ENCODE measurements around the gene ZNF516.

ZNF516 gene

GRCh38 chr18:76398295-76398694, 96.7 kb downstream of the ZNF516 start:
- DNase-seq = no peak

DNA sequence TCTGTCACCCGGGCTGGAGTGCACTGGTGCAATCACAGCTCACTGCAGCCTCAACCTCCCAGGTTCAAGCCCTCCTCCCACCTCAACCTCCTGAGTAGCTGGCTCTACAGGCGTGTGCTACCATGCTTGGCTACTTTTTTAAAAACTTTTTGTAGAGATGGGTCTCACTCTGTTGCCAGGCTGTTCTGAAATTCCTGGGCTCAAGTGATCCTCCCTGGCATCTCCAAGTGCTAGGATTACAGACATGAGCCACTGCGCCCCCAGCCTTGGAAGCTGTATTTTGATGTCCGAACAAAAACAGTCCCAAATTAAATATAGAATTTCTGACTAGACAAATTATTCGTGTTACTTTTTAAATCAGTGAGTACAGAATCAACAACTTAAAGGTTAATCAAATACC, 97.4 kb downstream of the ZNF516 start:
- no peak for DNase-seq

DNA sequence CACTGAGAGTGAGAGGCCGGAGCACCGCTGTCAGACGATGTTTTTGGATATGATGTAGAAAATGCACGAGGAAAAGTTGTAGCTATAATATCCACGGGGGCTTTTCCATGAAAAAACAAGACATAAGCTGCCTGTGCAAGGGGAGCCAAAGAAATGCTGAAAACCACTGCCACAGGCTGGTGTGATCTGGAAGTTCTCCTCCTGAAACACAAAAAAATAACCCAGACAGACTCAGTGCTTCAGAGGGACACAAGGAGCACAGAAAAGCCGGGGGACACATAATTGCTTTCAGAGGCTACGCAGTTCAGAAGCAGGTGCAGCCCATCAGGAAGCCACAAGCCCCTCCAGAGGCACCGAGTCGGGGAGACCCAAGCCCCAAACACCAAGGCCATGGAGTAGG, 98.2 kb downstream of the ZNF516 start:
- DNase-seq = no peak

DNA sequence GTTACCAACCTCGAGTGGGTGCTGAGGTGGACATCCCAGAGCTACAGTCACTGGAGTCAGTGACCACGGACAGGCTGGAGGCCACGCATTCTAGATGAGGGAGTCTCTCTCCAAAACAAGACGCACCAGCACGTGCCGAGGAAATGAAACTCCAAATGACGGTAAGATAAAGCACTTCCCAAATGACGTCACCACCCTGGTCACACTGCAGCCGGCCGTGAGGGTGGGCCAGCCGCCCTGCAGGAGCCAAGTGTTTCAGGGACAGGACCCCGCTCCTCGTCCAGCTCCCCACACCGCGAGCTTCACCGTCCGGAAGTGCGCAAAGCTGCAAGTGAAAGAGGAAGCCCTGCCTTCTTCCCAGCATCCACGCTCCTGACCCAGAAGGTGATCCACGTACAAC, 99.4 kb downstream of the ZNF516 start:
- no peak for DNase-seq

- DNase-seq = no peak
Measured at GRCh38 chr18:76394780-76395476, 100.1 kb downstream of the ZNF516 start.

DNA sequence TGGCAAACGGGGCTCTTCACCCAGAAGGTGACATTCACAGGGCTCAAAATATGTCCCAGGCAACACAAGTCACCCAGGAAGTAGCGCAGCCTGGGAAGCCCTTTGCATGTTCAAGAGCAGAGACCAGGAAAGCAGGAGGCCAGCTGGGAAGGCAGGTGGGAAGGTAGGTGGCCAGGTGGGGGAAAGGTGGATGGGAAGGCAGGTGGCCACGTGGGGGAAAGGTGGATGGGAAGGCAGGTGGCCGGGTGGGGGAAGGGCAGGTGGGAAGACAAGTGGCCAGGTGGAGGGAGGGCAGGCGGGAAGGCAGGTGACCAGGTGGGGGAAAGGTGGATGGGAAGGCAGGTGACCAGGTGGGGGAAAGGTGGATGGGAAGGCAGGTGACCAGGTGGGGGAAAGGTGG, 102.7 kb downstream of the ZNF516 start:
- no peak for DNase-seq

- DNase-seq = no peak
Measured at GRCh38 chr18:76391746-76392145, 103.3 kb downstream of the ZNF516 start.

DNA sequence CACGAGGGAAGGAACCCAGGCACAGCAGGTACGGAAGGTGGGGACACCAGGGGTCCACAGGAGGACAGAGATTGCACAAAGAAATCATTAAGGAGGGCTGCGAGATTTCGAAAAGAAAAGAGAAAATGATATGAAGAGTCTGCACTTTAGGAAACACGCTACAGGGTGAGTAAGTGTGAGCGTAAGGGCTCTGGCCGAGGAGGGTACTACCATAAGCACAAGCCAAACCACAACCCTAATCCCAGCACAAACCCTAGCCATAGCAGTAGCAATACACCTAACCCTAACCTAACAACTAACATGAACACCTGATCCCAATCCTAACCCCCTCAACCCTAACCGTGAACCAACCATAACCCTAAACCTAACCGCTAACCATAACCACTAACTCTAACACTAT, 104.0 kb downstream of the ZNF516 start:
- no peak for DNase-seq

DNA sequence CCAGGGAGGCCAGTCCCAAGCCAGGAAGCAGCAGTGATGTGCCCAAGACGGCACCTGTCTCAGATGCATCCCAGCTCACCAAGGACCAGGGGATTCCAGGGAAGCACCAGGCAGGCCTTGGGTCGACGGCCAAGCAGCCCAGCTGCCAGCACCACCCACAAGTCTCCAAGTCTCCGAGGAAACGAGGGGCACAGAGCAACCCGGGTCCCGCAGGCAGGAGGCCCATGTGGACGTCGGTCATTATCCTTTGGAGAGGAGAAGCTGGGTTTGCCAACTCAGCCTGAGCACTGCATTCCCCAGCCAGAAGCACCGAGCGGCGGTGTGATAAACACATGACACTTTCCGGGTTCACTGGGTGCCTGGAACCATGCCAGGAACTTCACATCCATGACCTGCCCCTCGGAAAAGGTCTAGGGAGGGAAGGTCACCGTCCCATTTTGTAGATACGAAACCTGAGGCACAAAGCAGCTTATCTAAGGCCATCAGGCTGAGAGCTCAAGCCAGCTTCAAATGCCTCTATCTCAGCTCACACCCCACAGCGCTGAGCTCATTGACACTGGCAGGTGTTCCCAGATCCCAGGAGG, 104.5 kb downstream of the ZNF516 start:
- no peak for DNase-seq

DNA sequence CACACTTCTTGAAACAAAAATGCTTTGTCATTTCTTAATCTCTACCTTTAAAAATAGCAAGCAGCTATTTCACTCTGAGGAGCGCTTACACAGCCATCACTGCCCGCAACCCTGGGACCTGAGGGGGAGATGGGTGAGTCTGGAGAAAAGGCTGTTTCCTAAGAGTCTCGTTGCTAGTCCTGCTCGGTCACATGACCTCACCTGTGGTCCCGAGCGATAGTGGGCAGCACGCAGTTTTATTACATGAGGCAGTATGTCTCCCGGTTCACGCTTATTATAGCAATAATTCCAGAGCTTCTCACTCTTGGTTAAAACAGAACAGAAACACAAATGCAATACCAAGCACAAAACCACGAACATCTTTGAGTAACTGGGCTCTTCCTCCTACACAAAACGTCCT, 105.3 kb downstream of the ZNF516 start:
- no peak for DNase-seq

DNA sequence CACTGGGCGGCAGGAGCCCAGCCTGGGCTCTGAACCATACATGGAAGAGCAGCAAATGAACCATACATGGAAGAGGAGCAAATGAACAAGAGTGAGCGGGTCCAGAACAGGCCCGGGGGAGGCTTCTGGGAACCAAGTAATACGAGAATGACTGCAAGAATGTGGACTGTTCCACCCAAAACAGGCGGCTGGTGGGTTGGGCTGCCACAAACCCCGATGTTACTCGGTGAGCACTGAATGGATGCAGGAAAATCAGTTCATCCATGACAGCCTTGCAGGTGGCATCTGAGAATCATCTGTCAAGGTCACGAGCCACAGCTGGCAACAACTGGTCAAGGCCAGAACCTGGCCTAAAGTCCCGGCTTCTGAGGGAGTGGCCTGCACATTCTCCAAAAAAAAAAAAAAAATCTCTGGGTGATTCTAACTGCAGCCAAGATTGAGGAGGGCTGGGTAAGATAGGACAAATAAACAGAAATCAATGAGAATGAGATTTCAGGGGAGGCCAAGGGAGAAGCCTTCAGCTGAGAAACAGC, 106.1 kb downstream of the ZNF516 start:
- no peak for DNase-seq

DNA sequence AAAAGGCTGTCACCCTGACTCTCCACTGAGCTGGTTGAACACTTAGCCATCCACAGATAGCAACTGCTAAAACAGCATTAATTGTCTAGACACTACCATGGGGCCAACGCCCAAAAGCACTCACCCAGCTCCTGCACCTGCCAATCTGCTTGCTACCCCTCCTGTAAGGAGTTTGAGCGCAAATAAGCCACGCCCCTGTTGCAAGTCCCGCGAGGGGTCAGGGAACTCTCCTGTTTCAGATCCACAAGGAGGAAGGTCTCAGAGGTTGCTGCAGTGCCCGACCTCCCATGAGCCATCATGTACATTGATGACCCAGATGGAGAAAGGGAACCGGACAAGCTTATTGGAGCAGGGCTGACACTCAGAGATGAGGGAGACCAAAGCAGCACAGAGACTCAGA, 106.8 kb downstream of the ZNF516 start:
- DNase-seq = no peak

DNA sequence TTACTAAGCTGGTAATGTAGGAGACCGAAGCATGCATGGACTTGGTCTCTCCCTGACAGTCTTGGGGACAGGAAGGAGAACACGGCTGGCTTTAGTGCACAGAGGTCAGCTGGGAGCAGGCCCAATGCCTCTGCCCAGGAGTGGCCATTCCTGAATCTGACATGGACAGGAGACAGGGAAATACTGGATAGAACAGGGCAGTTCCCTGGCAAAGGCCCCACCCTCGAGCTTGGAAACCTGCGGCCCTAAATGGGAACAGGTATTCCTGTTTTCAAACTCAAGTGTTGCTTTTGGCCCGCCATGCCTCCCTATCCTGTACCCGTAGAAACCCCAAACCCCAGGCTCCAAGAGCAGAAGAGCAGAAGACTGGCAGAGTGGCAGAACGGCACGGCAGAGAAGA, 107.4 kb downstream of the ZNF516 start:
- no peak for DNase-seq

DNA sequence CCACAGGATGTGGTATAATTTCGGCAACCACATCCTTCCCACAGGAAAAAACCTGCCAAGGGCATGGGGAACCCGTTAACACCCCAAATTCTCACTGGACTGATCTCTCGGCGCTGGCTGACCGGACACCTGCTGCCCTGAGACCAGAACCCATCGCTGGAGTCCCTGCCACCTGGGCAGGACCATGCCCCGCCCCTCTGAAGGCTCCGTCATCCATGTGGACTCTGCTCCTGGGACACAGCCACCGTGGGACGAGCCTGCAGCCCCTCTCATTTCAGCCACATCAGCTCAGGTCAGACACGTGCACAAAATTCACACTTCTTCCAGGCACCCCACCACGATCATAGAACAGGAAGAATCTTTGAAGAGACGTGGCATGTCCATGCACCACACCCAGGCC, 108.2 kb downstream of the ZNF516 start:
- DNase-seq = no peak

DNA sequence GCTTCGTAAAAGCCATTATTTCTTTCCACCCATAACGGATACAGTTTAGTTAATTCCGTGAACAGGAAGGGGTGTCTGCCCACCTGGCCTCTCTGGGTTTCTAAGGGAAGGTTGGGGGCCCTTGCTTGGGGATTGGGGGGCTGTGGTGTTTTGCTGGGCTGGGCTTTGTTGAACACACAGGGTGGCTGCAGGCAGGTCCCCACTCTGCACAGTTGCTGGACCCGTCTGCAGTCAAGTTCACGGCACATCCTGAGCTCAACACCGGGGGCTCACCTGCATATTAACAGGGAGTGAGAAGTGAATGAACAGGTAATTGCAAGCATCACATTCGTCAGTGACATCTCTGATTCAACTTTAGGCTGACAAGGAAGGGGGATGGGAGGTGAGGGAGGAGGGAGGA, 109.0 kb downstream of the ZNF516 start:
- no peak for DNase-seq

DNA sequence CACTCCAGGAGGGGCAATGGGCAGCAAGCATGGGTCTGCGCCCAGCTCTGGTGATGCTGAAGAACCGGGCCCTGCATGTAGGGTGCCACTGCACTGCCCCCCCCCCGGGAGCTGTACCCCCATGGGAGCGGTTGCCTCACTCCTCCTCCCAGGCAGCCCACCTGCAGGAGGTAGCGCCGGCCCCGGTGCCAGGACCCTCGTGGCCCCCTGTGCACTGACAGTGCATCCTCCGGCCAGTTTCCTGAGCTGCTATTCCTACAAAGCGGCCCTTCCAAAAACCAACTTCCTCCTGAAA, 109.4 kb downstream of the ZNF516 start:
- DNase-seq = no peak

GRCh38 chr18:76384861-76385680, 110.0 kb downstream of the ZNF516 start:
- DNase-seq = no peak

GRCh38 chr18:76384114-76384790, 110.8 kb downstream of the ZNF516 start:
- DNase-seq = no peak

DNA sequence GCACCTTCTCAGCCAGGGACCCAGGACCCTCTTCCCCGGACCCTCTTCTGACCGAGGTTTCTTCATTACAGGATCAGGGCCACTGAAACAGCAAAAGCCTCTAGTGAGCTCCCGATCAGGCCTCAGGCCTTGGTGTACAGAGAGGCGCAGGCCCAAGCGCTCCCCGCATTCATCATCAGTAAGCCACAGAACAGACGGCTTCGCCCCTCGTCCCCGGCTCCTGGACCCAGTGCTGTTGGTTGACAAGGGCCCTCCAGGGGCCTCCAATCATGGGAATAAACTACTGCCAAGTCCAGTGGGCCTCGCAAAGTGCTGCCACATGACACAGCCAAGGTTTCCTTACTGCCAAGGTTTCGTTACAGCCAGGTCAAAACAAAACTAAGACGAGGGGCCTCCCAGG, 111.4 kb downstream of the ZNF516 start:
- DNase-seq = no peak

GRCh38 chr18:76382275-76382674, 112.8 kb downstream of the ZNF516 start:
- DNase-seq = no peak

DNA sequence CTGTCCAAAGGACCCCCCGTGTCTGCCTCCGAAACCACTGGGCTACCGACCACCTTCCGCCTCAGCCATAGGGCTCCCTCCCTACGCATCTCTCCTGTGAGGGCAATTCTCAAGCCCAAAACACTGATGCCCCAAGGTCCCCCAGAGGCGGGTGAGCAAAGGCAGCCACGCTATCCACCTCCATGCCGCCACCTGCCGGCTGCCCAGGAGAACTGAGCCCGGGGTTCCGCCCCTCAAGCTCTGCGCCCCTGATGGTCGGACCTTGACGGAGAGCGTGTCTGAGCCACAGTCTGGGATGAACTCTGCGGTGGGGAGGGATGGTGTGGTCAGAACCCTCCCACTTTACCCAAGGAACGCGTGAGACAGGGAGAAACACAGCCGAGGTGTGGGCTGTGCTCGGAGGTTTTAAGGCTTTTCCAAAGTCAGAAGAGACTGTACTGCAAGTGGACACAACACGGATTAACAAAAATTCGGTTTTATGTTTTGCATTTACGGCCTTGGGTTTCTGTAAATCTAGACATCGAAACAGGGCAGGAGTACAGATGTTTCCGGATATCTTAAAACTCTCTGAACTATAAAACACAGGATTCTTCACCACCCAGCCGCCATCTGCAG, 114.1 kb downstream of the ZNF516 start:
- DNase-seq = peak; percentile 32

DNA sequence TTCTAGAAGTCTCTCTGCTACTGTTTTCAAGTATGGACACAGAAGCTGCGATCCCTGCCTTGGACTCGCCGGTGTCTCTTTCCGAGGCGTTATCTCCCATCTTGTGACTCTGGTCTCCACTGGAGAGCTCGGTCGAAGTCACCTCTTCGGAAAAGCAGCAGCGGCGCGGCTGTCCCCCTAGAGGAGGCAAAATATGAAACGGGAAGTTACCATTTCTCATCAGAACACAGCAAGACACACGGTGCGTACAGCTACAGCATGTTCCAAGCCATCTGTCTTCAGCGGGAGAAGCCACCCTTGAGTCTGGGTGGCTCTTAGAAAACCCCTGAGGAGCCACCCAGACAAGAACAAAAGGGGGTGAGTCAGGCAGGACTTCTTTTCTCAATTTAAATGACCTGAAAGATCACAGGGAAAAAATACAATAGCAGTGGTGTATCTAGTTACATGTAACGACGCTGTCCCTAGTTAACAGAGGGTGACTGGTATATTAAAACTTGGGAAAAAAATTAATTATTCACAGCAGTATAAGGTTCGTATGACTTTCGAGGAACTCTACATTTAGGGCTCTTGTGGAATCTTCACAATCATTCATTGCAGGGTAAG, 114.8 kb downstream of the ZNF516 start:
- DNase-seq = no peak

Measured in activated T-cell treated with anti-CD3 and anti-CD28 coated beads, Interleukin-2, amount 50 U/mL, for 1 hour (primary cell).